Lower leg skin (tissue), 4 donors: ENCODE results near the gene ANKRD6. TPM values are rescaled to one million over a fixed set of nuclear protein-coding genes. Genes with fewer than 3 reads are reported as not detected.

Experiments used
- DNase-seq, 2 donors: peaks; one replicate each; pipeline ENCODE4 v3.0.0-alpha.2; 2019; ENCODE audit warnings: low spot score in 2 of 2
- H3K4me3 ChIP-seq: fragments of 200-600 bp; sonication (generic); 2 replicates; pipeline ENCODE4 v1.5.1; 2017; ENCODE audit warnings: mild to moderate bottlenecking, low read depth; ENCODE audit not compliant: poor library complexity, severe bottlenecking
- CTCF ChIP-seq, 3 donors: fragments of 450-650 bp; IDR thresholded peaks; one replicate each; pipeline ENCODE4 v1.5.1; 2016; ENCODE audit warnings: antibody characterized with exemption in 3 of 3, mild to moderate bottlenecking in 3 of 3, moderate library complexity in 2 of 3
- POLR2A ChIP-seq, 2 donors: fragments of 450-650 bp; IDR thresholded peaks; one replicate each; pipeline ENCODE4 v1.6.1; 2016 to 2017; ENCODE audit warnings: antibody characterized with exemption in 2 of 2, mild to moderate bottlenecking in 1 of 2, moderate library complexity in 1 of 2
- WGBS, 2 donors: methylation state at CpG; one replicate each; pipeline ENCODE4 v1.1.5; 2018; 5-methylcytosine and 5-hydroxymethylcytosine counted together
- intact Hi-C: fragments of 100-400 bp; cut with DNase I; formaldehyde crosslinking; loops from one replicate; pipeline ENCODE4 v1.15.0; 2023; ENCODE audit warnings: low total_unique reads
- total RNA-seq, 4 donors: library from RNA; depleted of rRNA; stranded (reverse); fragments of >200 nt; gene quantifications; one replicate each; pipeline ENCODE4 v1.1.0, GENCODE V29; 2016

The ANKRD6 gene
- total RNA-seq, 4 donors from 2014 or later, result 3.2 to 6.7 (median 4.8) TPM

- WGBS, 2 donors, result 97 to 99% methylated on average over 4 of the region's 4 CpGs
- intact Hi-C loops, result no loop called here
- TF ChIP-seq POLR2A (IDR thresholded peaks at IDR 0.05) (no peak), CTCF (IDR thresholded peaks at IDR 0.05) (no peak)
- no peak for DNase-seq
- H3K4me3 ChIP-seq, result no peak overlapping the region
Observed at GRCh38 chr6:89505847-89506246, 72.9 kb downstream of the ANKRD6 start.

- TF ChIP-seq CTCF (IDR thresholded peaks at IDR 0.05) (no peak), POLR2A (IDR thresholded peaks at IDR 0.05) (no peak)
- DNase-seq, result no peak
- H3K4me3 ChIP-seq, result no peak overlapping the region
- intact Hi-C loops, result no loop called here
- 83 to 93% methylated on average over 3 of the region's 3 CpGs for WGBS, 2 donors
Observed at GRCh38 chr6:89506716-89507617, 74.0 kb downstream of the ANKRD6 start.

- no peak overlapping the region for H3K4me3 ChIP-seq
- intact Hi-C loops, result no loop called here
- no peak for TF ChIP-seq CTCF (IDR thresholded peaks at IDR 0.05)
- TF ChIP-seq POLR2A (IDR thresholded peaks at IDR 0.05), result no peak
- DNase-seq, result no peak
- 75 to 79% methylated on average over 8 of the region's 8 CpGs for WGBS, 2 donors
Observed at GRCh38 chr6:89508755-89509563, 76.0 kb downstream of the ANKRD6 start.

GRCh38 chr6:89509777-89510281 lies 76.9 kb downstream of the ANKRD6 start:
- H3K4me3 ChIP-seq, result no peak overlapping the region
- 81 to 82% methylated on average over 3 of the region's 3 CpGs for WGBS, 2 donors
- intact Hi-C loops, result no loop called here
- DNase-seq, result no peak
- TF ChIP-seq CTCF (IDR thresholded peaks at IDR 0.05) (no peak), POLR2A (IDR thresholded peaks at IDR 0.05) (no peak)

GRCh38 chr6:89510393-89510792 lies 77.4 kb downstream of the ANKRD6 start:
- DNase-seq, result no peak
- H3K4me3 ChIP-seq, result no peak overlapping the region
- no peak for TF ChIP-seq POLR2A (IDR thresholded peaks at IDR 0.05)
- no peak for TF ChIP-seq CTCF (IDR thresholded peaks at IDR 0.05)
- intact Hi-C loops, result no loop called here
- WGBS, 2 donors, result 87 to 97% methylated on average over 1 of the region's 1 CpG
